OCI-M2 (cell line): ENCODE data around the gene RIN3.

Source experiments
- DNase-seq: peaks from one replicate; lab custom pipeline; 2025; ENCODE audit not compliant: unreplicated experiment; lab: John Stamatoyannopoulos, UW

The RIN3 gene

GRCh38 chr14:92575061-92575747 lies 61.6 kb downstream of the RIN3 start:
- no peak for DNase-seq

- no peak for DNase-seq
Measured at GRCh38 chr14:92575748-92576303, 62.2 kb downstream of the RIN3 start.

- DNase-seq, result no peak
Measured at GRCh38 chr14:92577321-92577742, 63.8 kb downstream of the RIN3 start.

- DNase-seq, result no peak
Measured at GRCh38 chr14:92578511-92578910, 64.9 kb downstream of the RIN3 start.

GRCh38 chr14:92579244-92579936 lies 65.8 kb downstream of the RIN3 start:
- DNase-seq, result no peak

GRCh38 chr14:92581206-92581605 lies 67.6 kb downstream of the RIN3 start:
- no peak for DNase-seq

- DNase-seq, result no peak
Measured at GRCh38 chr14:92581966-92582566, 68.5 kb downstream of the RIN3 start.

- no peak for DNase-seq
Measured at GRCh38 chr14:92582706-92583452, 69.3 kb downstream of the RIN3 start.

GRCh38 chr14:92584220-92584619 lies 70.6 kb downstream of the RIN3 start:
- DNase-seq, result no peak

- DNase-seq, result no peak
Measured at GRCh38 chr14:92584816-92585215, 71.2 kb downstream of the RIN3 start.

- DNase-seq, result no peak
Measured at GRCh38 chr14:92585981-92586937, 72.7 kb downstream of the RIN3 start.

GRCh38 chr14:92586963-92587699 lies 73.5 kb downstream of the RIN3 start:
- no peak for DNase-seq

GRCh38 chr14:92587700-92588085 lies 74.1 kb downstream of the RIN3 start:
- DNase-seq, result no peak

- DNase-seq, result no peak
Measured at GRCh38 chr14:92589213-92589852, 75.8 kb downstream of the RIN3 start.

- no peak for DNase-seq
Measured at GRCh38 chr14:92590176-92590575, 76.6 kb downstream of the RIN3 start.

GRCh38 chr14:92590941-92591340 lies 77.4 kb downstream of the RIN3 start:
- DNase-seq, result no peak

GRCh38 chr14:92591346-92591745 lies 77.8 kb downstream of the RIN3 start:
- no peak for DNase-seq

- no peak for DNase-seq
Measured at GRCh38 chr14:92595267-92595666, 81.7 kb downstream of the RIN3 start.

GRCh38 chr14:92596331-92596907 lies 82.8 kb downstream of the RIN3 start:
- DNase-seq, result no peak
